Right hindlimb (tissue), 1 donor: ENCODE measurements around the gene G6PC2.

Source experiments
- DNase-seq: peaks from one replicate; pipeline ENCODE4 v3.0.0-alpha.2; 2018

G6PC2 gene

GRCh38 chr2:168949324-168949723 is 48.2 kb downstream of the G6PC2 start:
- no peak for DNase-seq

- no peak for DNase-seq
Measured at GRCh38 chr2:168951871-168952270, 50.8 kb downstream of the G6PC2 start.

- DNase-seq, result no peak
Measured at GRCh38 chr2:168952424-168952823, 51.3 kb downstream of the G6PC2 start.

GRCh38 chr2:168954256-168954655 is 53.2 kb downstream of the G6PC2 start:
- DNase-seq, result no peak

- no peak for DNase-seq
Measured at GRCh38 chr2:168955321-168955720, 54.2 kb downstream of the G6PC2 start.

GRCh38 chr2:168956392-168956791 is 55.3 kb downstream of the G6PC2 start:
- DNase-seq, result no peak
